ENCODE data around the gene HLA-A.

HLA-A gene

GRCh38 chr6:29992807-29993206 lies 50.5 kb downstream of the HLA-A start:
- DNase-seq: no peak

- no peak for DNase-seq
Observed at GRCh38 chr6:29994826-29995225, 52.5 kb downstream of the HLA-A start.

DNA sequence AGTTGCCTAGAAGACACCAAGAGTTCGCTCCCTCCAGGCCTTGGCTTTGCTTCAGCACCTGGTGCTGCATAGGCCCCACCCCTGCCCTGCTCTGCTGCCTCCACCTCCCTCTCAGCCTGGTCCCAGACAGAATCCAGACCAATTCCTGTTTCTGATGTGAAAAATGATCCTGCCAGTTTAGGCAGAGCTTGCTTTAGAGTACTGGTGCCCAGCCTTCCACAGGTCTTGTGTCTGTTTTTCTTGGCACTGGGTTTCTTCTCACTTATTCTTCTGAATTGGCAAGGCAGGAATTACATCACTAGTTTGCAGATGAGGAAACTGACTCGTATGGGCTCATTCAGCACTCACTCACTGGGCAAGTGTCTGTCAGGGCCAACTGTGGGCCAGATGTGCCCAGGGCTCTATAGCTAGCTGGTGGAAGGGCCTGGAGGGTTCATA lies 53.0 kb downstream of the HLA-A start:
- no peak for DNase-seq
